B cell (primary cell): ENCODE measurements around the gene SPRED2.

ENCODE experiments used
- CTCF ChIP-seq: fragments of 200-600 bp; IDR thresholded peaks from one replicate; pipeline ENCODE4 v1.8.0; 2022; ENCODE audit warnings: antibody characterized with exemption, mild to moderate bottlenecking
- EZH2 ChIP-seq: IDR thresholded peaks from 2 replicates; pipeline ENCODE4 v1.6.1; 2012; ENCODE audit warnings: borderline replicate concordance, low read depth, mild to moderate bottlenecking, moderate library complexity, low read length; ENCODE audit not compliant: insufficient read depth, poor library complexity, severe bottlenecking

- TF ChIP-seq CTCF (no peak), EZH2 (no peak)
These were observed 84.5 kb downstream of the SPRED2 start for GRCh38 chr2:65347913-65348312.
